ENCODE measurements around the gene DCAF5.

DNA sequence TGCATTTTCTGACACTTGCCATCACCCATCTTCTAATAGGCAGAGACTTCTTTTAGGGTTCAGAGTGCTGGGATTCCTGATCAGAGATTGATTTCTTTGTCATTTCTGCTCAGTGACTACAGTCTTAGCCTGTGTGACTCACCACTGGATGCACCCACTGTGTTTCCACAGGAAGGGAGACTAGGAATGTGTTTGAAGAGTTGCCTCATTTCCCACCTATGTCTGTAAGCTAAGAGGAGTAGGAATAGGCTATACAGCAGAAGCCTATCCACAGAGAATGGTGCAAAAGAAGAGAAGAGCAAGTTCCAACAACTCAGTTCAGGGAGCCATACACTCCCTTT is 113.7 kb downstream of the DCAF5 start:
- TF ChIP-seq POLR2A (IDR thresholded peaks at IDR 0.05) = no peak
- TF ChIP-seq, protein P1, sequence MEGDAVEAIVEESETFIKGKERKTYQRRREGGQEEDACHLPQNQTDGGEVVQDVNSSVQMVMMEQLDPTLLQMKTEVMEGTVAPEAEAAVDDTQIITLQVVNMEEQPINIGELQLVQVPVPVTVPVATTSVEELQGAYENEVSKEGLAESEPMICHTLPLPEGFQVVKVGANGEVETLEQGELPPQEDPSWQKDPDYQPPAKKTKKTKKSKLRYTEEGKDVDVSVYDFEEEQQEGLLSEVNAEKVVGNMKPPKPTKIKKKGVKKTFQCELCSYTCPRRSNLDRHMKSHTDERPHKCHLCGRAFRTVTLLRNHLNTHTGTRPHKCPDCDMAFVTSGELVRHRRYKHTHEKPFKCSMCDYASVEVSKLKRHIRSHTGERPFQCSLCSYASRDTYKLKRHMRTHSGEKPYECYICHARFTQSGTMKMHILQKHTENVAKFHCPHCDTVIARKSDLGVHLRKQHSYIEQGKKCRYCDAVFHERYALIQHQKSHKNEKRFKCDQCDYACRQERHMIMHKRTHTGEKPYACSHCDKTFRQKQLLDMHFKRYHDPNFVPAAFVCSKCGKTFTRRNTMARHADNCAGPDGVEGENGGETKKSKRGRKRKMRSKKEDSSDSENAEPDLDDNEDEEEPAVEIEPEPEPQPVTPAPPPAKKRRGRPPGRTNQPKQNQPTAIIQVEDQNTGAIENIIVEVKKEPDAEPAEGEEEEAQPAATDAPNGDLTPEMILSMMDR (IDR thresholded peaks at IDR 0.05) = no peak
